ENCODE measurements around the gene DCAF12L1. TPM values are rescaled to one million over a fixed set of nuclear protein-coding genes. Genes with fewer than 3 reads are reported as not detected.

Gene DCAF12L1
- total RNA-seq (4.2 TPM), polyA plus RNA-seq (ENCODE audit: insufficient read depth, low read depth, low replicate concordance) (0.41 TPM)
- long read RNA-seq, donor 1, partial matches to known transcripts: 0 of 1 reads
- long read RNA-seq, donor 1, other reads (novel, unspliced or antisense): 0 of 1 reads
- long read RNA-seq, donor 2, partial matches to known transcripts: 0 of 2 reads
- long read RNA-seq, donor 2, other reads (novel, unspliced or antisense): 0 of 2 reads
- long read RNA-seq, donor 3, partial matches to known transcripts: 0 of 2 reads
- long read RNA-seq, donor 3, other reads (novel, unspliced or antisense): 0 of 2 reads
- long read RNA-seq, donor 4, partial matches to known transcripts: 0 of 2 reads
- long read RNA-seq, donor 4, other reads (novel, unspliced or antisense): 0 of 2 reads
- long read RNA-seq, donor 5, partial matches to known transcripts: 0 of 1 reads
- long read RNA-seq, donor 5, other reads (novel, unspliced or antisense): 0 of 1 reads
- long read RNA-seq, donor 6, partial matches to known transcripts: 0 of 1 reads
- long read RNA-seq, donor 6, other reads (novel, unspliced or antisense): 0 of 1 reads
- long read RNA-seq, donor 7, partial matches to known transcripts: 0 of 1 reads
- long read RNA-seq, donor 7, other reads (novel, unspliced or antisense): 0 of 1 reads
- long read RNA-seq, donor 8, partial matches to known transcripts: 0 of 1 reads
- long read RNA-seq, donor 8, other reads (novel, unspliced or antisense): 0 of 1 reads
- long read RNA-seq, donor 9, partial matches to known transcripts: 0 of 3 reads
- long read RNA-seq, donor 9, other reads (novel, unspliced or antisense): 0 of 3 reads
- long read RNA-seq, donor 10, partial matches to known transcripts: 0 of 4 reads
- long read RNA-seq, donor 10, other reads (novel, unspliced or antisense): 0 of 4 reads

DNA sequence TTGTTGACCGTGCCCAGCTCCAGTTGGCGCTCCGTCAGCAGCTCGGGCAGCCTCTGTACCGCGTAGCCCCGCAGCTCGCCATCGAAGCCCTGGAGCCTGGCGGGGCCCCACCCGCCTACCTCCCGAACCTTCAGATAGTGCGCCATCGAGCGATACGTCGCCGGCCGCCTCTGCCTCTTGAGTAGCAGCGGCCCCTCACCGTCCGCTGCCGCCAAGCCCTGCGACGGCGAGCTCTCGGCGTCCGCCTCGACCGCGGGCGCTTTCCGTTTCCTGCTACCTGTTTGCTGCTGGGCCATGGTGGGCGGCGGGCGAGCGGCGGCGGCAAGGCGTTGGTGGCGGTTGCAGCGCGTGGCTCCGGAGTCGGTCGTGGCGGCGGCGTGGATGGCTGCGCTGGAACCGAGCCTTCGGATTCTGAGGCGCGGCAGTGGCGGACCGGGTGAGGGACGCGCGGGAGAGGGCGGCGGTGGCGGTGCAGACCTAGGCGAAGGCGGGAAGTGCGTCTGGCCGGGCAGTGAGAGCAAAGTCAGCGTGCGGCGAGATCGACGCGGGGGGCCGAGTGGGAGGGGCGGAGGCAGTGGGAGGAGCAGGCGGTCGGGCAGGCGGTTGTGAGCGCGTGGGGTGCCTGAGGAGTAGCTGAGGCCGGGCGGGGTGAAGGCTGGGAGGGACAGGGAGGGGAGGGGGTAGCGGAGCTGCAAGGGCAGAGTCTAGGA is at the start of gene DCAF12L1:
Gene DCAF12L1 (minus strand): TSS at position 502 of the 710 bp plus-strand sequence. CDS start 206 bp downstream, at position 296.
- no peaks in the 10 kb centered on the region for H3K27me3 ChIP-seq (ENCODE audit: control insufficient read depth, insufficient read depth, low read length)
- no peak for FAIRE-seq
- H3K4me1 ChIP-seq (ENCODE audit: control insufficient read depth in 2 of 3, insufficient read depth in 2 of 3, low read depth in 1 of 3, low read length in 3 of 3): no peaks in the 10 kb centered on the region
- TF ChIP-seq, protein P1, sequence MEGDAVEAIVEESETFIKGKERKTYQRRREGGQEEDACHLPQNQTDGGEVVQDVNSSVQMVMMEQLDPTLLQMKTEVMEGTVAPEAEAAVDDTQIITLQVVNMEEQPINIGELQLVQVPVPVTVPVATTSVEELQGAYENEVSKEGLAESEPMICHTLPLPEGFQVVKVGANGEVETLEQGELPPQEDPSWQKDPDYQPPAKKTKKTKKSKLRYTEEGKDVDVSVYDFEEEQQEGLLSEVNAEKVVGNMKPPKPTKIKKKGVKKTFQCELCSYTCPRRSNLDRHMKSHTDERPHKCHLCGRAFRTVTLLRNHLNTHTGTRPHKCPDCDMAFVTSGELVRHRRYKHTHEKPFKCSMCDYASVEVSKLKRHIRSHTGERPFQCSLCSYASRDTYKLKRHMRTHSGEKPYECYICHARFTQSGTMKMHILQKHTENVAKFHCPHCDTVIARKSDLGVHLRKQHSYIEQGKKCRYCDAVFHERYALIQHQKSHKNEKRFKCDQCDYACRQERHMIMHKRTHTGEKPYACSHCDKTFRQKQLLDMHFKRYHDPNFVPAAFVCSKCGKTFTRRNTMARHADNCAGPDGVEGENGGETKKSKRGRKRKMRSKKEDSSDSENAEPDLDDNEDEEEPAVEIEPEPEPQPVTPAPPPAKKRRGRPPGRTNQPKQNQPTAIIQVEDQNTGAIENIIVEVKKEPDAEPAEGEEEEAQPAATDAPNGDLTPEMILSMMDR (IDR thresholded peaks at IDR 0.05; ENCODE audit: borderline replicate concordance, extremely low read depth, insufficient read depth): no peak
- DNase-seq: peak; percentile 36 to 81 (median 50)
- H3K9ac ChIP-seq (ENCODE audit: low read length in 3 of 3): no peak within 1 kb of the TSS
- H3K4me3 ChIP-seq (ENCODE audit: low read length in 3 of 3): peak within 1 kb of the TSS in 1 of 3 donors; percentile 16
- intact Hi-C loops (cut with DNase I): no loop called here
- H3K9me3 ChIP-seq (ENCODE audit: control insufficient read depth in 2 of 3, insufficient read depth in 1 of 3, low read length in 3 of 3): no peaks in the 10 kb centered on the region
- H3K36me3 ChIP-seq (ENCODE audit: control insufficient read depth in 2 of 3, insufficient read depth in 3 of 3, low read length in 3 of 3): no peaks in the 10 kb centered on the region
- no peak within 1 kb of the TSS for H3K27ac ChIP-seq (ENCODE audit: low read depth in 2 of 2, low read length in 2 of 2)

DNA sequence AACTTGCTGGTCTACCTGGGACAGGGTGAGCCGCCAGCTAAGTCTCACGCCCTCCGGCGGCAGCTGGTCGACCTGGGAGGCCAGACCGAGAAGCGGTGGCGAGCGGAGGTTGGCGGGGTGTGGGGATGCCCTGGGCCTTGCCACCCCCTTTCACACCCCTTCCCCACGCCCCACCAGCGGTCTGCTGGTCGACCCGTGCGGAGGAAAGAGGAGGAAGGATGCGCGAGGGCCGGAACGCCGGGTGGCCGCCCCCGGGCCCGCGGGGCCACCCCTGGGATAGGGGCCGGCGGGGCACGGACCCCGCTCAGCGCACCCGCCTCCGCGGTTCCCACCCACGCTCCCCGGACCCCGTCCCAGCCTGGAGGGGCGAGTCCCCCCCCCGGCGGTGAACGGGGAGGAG is 28.3 kb upstream of the DCAF12L1 start:
- Histone ChIP-seq H3K9ac (ENCODE audit: low read length in 3 of 3) (no peak overlapping the region), H3K27me3 (ENCODE audit: control insufficient read depth, insufficient read depth, low read length) (no peaks in the 10 kb centered on the region), H3K4me3 (ENCODE audit: low read length in 3 of 3) (no peak overlapping the region), H3K36me3 (ENCODE audit: control insufficient read depth in 2 of 3, insufficient read depth in 3 of 3, low read length in 3 of 3) (no peaks in the 10 kb centered on the region), H3K9me3 (ENCODE audit: control insufficient read depth in 2 of 3, insufficient read depth in 1 of 3, low read length in 3 of 3) (no peaks in the 10 kb centered on the region), H3K27ac (ENCODE audit: low read depth in 2 of 2, low read length in 2 of 2) (no peak overlapping the region), H3K4me1 (ENCODE audit: control insufficient read depth in 2 of 3, insufficient read depth in 2 of 3, low read depth in 1 of 3, low read length in 3 of 3) (no peaks in the 10 kb centered on the region)
- TF ChIP-seq, protein P1 (IDR thresholded peaks at IDR 0.05; ENCODE audit: borderline replicate concordance, extremely low read depth, insufficient read depth): no peak
- FAIRE-seq (no peak), DNase-seq (peak in 1 of 5 donors; percentile 68)
- intact Hi-C loops (cut with DNase I): no loop called here

DNA sequence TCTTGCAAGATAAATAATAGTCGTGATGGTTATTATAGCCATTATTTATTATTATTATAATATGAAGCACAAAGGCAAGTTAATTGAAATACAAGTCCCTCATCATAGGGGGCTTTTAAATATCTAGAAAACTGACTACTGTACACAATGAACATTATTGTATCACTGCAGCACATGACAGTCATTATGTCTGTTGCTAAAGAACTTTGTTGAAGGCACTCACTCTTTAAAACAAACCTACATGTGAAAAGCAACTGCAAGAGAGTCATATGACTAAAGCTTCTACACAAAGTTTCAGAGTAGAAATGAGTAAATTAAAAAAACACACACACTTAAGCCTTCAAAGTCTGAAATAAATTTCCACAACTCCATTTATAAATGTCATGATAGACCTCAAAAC is 23.3 kb upstream of the DCAF12L1 start:
- Histone ChIP-seq H3K27ac (ENCODE audit: low read depth in 2 of 2, low read length in 2 of 2) (no peak overlapping the region), H3K9ac (ENCODE audit: low read length in 3 of 3) (no peak overlapping the region), H3K4me1 (ENCODE audit: control insufficient read depth in 2 of 3, insufficient read depth in 2 of 3, low read depth in 1 of 3, low read length in 3 of 3) (no peaks in the 10 kb centered on the region), H3K4me3 (ENCODE audit: low read length in 3 of 3) (no peak overlapping the region), H3K9me3 (ENCODE audit: control insufficient read depth in 2 of 3, insufficient read depth in 1 of 3, low read length in 3 of 3) (no peaks in the 10 kb centered on the region), H3K36me3 (ENCODE audit: control insufficient read depth in 2 of 3, insufficient read depth in 3 of 3, low read length in 3 of 3) (no peaks in the 10 kb centered on the region), H3K27me3 (ENCODE audit: control insufficient read depth, insufficient read depth, low read length) (no peaks in the 10 kb centered on the region)
- DNase-seq: no peak
- TF ChIP-seq, protein P1 (IDR thresholded peaks at IDR 0.05; ENCODE audit: borderline replicate concordance, extremely low read depth, insufficient read depth): no peak
- FAIRE-seq: no peak
- intact Hi-C loops (cut with DNase I): no loop called here
